SK-N-MC (cell line): Measurements from ENCODE around the gene CBFA2T2.

ENCODE experiments used
- EZH2 ChIP-seq: fragments of 200-600 bp; sonication (generic); IDR thresholded peaks from one replicate; pipeline ENCODE4 v1.6.1; 2017; ENCODE audit warnings: antibody characterized with exemption
- POLR2AphosphoS5 ChIP-seq: IDR thresholded peaks from 2 replicates; pipeline ENCODE4 v1.6.1; 2012; ENCODE audit warnings: mild to moderate bottlenecking, low read depth, low read length, borderline replicate concordance

- TF ChIP-seq POLR2AphosphoS5 = no peak
- no peak for TF ChIP-seq EZH2
These were observed 66.3 kb downstream of the CBFA2T2 start for GRCh38 chr20:33556246-33556645.
